DND-41 (cell line): Measurements from ENCODE around the gene TMBIM6.

Experiments used
- EZH2 ChIP-seq: IDR thresholded peaks from 3 replicates; pipeline ENCODE4 v1.6.1; 2012; ENCODE audit warnings: borderline replicate concordance, low read depth, mild to moderate bottlenecking, moderate library complexity, low read length, inconsistent platforms; ENCODE audit not compliant: severe bottlenecking
- TF ChIP-seq, protein P1 (sequence below): IDR thresholded peaks from 2 replicates; pipeline ENCODE4 v1.5.1; 2012; ENCODE audit warnings: borderline replicate concordance, low read length, moderate library complexity, mild to moderate bottlenecking; ENCODE audit not compliant: poor library complexity, severe bottlenecking; ENCODE audit errors: extremely low read depth

DNA sequence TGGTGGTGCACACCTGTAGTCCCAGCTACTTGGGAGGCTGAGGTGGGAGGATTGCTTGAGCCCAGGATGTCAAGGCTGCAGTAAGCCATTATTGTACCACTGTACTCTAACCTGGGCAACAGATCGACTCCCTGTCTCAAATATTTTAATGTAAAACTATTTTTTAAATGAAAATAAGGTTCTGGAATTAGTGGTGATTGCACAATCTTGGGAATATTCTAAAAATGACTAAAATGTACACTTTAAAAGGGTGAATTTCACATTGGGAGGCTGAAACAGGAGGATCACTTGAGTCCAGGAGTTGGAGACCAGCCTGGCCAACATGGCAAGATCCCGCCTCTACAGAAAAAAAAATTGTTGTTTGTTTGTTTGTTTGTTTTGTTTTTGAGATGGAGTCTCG, 12.9 kb upstream of the TMBIM6 start:
- TF ChIP-seq, protein P1, sequence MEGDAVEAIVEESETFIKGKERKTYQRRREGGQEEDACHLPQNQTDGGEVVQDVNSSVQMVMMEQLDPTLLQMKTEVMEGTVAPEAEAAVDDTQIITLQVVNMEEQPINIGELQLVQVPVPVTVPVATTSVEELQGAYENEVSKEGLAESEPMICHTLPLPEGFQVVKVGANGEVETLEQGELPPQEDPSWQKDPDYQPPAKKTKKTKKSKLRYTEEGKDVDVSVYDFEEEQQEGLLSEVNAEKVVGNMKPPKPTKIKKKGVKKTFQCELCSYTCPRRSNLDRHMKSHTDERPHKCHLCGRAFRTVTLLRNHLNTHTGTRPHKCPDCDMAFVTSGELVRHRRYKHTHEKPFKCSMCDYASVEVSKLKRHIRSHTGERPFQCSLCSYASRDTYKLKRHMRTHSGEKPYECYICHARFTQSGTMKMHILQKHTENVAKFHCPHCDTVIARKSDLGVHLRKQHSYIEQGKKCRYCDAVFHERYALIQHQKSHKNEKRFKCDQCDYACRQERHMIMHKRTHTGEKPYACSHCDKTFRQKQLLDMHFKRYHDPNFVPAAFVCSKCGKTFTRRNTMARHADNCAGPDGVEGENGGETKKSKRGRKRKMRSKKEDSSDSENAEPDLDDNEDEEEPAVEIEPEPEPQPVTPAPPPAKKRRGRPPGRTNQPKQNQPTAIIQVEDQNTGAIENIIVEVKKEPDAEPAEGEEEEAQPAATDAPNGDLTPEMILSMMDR = no peak
- no peak for TF ChIP-seq EZH2
